ENCODE measurements around the gene NMS. TPM values are rescaled to one million over a fixed set of nuclear protein-coding genes. Genes with fewer than 3 reads are reported as not detected.

Gene NMS
- total and polyA plus RNA-seq, 2 donors from 2014 or later, result not detected

DNA sequence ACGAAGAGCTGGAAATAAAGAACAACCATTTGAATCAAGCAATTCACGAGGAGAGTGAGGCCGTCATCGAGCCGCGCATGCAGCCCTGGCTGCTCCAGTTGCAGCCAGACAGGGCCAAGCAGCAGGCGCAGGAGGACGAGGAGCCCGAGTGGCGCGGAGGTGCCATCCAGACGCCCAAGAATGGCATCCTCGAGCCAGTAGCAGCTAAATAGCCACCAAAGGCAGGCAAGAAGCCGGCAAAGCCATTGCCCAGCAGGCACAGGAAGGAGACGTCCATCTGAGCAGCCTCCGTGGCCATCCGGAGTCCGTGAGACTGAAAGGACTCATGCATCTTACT, 43.9 kb upstream of the NMS start:
- FAIRE-seq (no peak), DNase-seq (no peak)
- no peaks in the 10 kb centered on the region for H3K4me1 ChIP-seq (ENCODE audit: control insufficient read depth in 2 of 3, insufficient read depth in 2 of 3, low read depth in 1 of 3, low read length in 3 of 3)
- no peak for TF ChIP-seq CTCF (IDR thresholded peaks at IDR 0.05; ENCODE audit: borderline replicate concordance, extremely low read depth, insufficient read depth)
- no peak overlapping the region for H3K4me3 ChIP-seq (ENCODE audit: low read length in 3 of 3)
- no peak overlapping the region for H3K9ac ChIP-seq (ENCODE audit: low read length in 3 of 3)
- intact Hi-C loops (cut with DNase I), result no loop called here
- H3K9me3 ChIP-seq (ENCODE audit: control insufficient read depth in 2 of 3, insufficient read depth in 1 of 3, low read length in 3 of 3), result peaks cover 0 to 4% (median 0%) of the 10 kb centered on the region in 3 donors
- no peak overlapping the region for H3K27ac ChIP-seq (ENCODE audit: low read depth in 2 of 2, low read length in 2 of 2)
- no peaks in the 10 kb centered on the region for H3K36me3 ChIP-seq (ENCODE audit: control insufficient read depth in 2 of 3, insufficient read depth in 3 of 3, low read length in 3 of 3)
- H3K27me3 ChIP-seq (ENCODE audit: control insufficient read depth, insufficient read depth, low read length), result no peaks in the 10 kb centered on the region

DNA sequence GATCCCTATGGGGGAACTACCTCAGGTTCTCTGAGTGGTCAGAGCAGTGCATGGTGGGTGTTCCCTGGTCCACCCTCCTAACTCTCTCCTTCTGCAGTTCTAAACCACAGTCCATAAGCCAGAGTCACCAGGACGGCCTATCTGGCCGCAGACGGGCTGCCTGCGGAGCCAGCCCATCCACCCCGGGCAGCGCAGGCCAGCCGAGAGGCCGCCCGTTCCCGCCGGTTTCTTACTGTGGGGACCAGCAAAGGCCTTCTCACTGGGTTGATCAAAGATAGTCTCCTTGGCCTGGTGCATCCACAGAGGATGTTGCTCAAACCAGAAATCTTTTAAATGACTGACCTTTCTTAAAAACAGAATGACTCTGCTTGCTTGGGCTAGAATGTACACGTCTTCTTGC, 43.2 kb upstream of the NMS start:
- H3K4me3 ChIP-seq (ENCODE audit: low read length in 3 of 3), result no peak overlapping the region
- no peak overlapping the region for H3K9ac ChIP-seq (ENCODE audit: low read length in 3 of 3)
- H3K27me3 ChIP-seq (ENCODE audit: control insufficient read depth, insufficient read depth, low read length), result no peaks in the 10 kb centered on the region
- DNase-seq (no peak), FAIRE-seq (no peak)
- H3K9me3 ChIP-seq (ENCODE audit: control insufficient read depth in 2 of 3, insufficient read depth in 1 of 3, low read length in 3 of 3), result peaks cover 0 to 4% (median 0%) of the 10 kb centered on the region in 3 donors
- TF ChIP-seq CTCF (IDR thresholded peaks at IDR 0.05; ENCODE audit: borderline replicate concordance, extremely low read depth, insufficient read depth), result no peak
- H3K4me1 ChIP-seq (ENCODE audit: control insufficient read depth in 2 of 3, insufficient read depth in 2 of 3, low read depth in 1 of 3, low read length in 3 of 3), result no peaks in the 10 kb centered on the region
- H3K27ac ChIP-seq (ENCODE audit: low read depth in 2 of 2, low read length in 2 of 2), result no peak overlapping the region
- intact Hi-C loops (cut with DNase I), result no loop called here
- no peaks in the 10 kb centered on the region for H3K36me3 ChIP-seq (ENCODE audit: control insufficient read depth in 2 of 3, insufficient read depth in 3 of 3, low read length in 3 of 3)

DNA sequence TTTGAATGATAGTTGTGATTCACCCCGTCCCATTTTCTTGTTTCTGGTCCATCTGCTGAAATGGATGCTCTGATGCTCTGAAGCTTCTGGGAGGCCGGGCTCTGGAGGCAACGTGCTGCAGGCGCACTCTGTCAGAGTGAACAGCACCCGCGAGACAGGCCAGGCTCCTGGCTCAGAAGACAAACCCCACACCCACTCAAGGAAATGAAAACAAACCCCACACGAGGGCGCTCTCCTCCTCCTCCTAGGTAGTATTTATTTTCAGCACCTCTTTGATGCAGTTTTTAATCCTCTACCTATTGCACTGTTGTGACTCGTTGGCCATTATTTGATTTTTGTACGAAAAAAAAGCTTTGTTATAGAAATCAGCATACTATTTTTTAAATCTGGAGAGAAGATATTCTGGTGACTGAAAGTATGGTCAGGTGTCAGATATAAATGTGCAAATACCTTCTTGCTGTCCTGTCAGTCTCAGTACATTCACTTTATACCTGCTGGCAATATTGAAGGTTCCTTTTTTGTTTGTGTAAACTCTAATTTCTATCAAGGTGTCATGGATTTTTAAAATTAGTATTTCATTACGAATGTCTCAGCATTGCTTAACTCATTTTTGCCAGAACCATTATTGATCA, 42.5 kb upstream of the NMS start:
- intact Hi-C loops (cut with DNase I), result no loop called here
- Histone ChIP-seq H3K27me3 (ENCODE audit: control insufficient read depth, insufficient read depth, low read length) (no peaks in the 10 kb centered on the region), H3K4me1 (ENCODE audit: control insufficient read depth in 2 of 3, insufficient read depth in 2 of 3, low read depth in 1 of 3, low read length in 3 of 3) (no peaks in the 10 kb centered on the region), H3K36me3 (ENCODE audit: control insufficient read depth in 2 of 3, insufficient read depth in 3 of 3, low read length in 3 of 3) (no peaks in the 10 kb centered on the region), H3K4me3 (ENCODE audit: low read length in 3 of 3) (no peak overlapping the region), H3K9me3 (ENCODE audit: control insufficient read depth in 2 of 3, insufficient read depth in 1 of 3, low read length in 3 of 3) (peaks cover 0 to 4% (median 0%) of the 10 kb centered on the region in 3 donors), H3K9ac (ENCODE audit: low read length in 3 of 3) (no peak overlapping the region), H3K27ac (ENCODE audit: low read depth in 2 of 2, low read length in 2 of 2) (no peak overlapping the region)
- no peak for TF ChIP-seq CTCF (IDR thresholded peaks at IDR 0.05; ENCODE audit: borderline replicate concordance, extremely low read depth, insufficient read depth)
- DNase-seq (peak in 3 of 5 donors; percentile 25 to 56 (median 33)), FAIRE-seq (no peak)

DNA sequence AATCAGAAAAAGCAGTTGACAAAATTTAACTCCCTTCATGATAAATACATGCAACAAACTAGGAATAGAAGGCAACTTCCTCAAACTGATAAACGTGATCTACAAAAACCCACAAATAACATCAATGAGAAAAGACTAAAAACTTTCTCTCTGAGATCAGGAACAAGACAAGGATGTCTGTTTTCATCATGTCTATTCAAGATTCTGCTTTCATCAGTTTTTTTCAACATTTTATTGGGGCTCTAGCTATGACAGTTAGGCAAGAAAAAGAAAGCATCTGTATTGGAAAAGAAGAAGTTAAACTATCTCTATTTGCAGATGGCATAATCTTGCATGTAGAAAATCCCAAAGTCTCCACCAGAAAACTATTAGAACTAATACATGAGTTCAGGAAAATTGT, 40.6 kb upstream of the NMS start:
- DNase-seq (no peak), FAIRE-seq (no peak)
- no peaks in the 10 kb centered on the region for H3K27me3 ChIP-seq (ENCODE audit: control insufficient read depth, insufficient read depth, low read length)
- no peak overlapping the region for H3K27ac ChIP-seq (ENCODE audit: low read depth in 2 of 2, low read length in 2 of 2)
- intact Hi-C loops (cut with DNase I), result no loop called here
- H3K9ac ChIP-seq (ENCODE audit: low read length in 3 of 3), result no peak overlapping the region
- no peaks in the 10 kb centered on the region for H3K4me1 ChIP-seq (ENCODE audit: control insufficient read depth in 2 of 3, insufficient read depth in 2 of 3, low read depth in 1 of 3, low read length in 3 of 3)
- H3K36me3 ChIP-seq (ENCODE audit: control insufficient read depth in 2 of 3, insufficient read depth in 3 of 3, low read length in 3 of 3), result no peaks in the 10 kb centered on the region
- H3K4me3 ChIP-seq (ENCODE audit: low read length in 3 of 3), result no peak overlapping the region
- no peak for TF ChIP-seq CTCF (IDR thresholded peaks at IDR 0.05; ENCODE audit: borderline replicate concordance, extremely low read depth, insufficient read depth)
- H3K9me3 ChIP-seq (ENCODE audit: control insufficient read depth in 2 of 3, insufficient read depth in 1 of 3, low read length in 3 of 3), result peaks cover 0 to 4% (median 0%) of the 10 kb centered on the region in 3 donors

All from kidney (tissue), 14 donors.